T follicular helper cell (primary cell): ENCODE results near the gene DLEC1.

ENCODE experiments used
- DNase-seq: peaks from one replicate; pipeline ENCODE4 v3.0.0-alpha.2; 2020; ENCODE audit warnings: low read depth

Gene DLEC1

DNA sequence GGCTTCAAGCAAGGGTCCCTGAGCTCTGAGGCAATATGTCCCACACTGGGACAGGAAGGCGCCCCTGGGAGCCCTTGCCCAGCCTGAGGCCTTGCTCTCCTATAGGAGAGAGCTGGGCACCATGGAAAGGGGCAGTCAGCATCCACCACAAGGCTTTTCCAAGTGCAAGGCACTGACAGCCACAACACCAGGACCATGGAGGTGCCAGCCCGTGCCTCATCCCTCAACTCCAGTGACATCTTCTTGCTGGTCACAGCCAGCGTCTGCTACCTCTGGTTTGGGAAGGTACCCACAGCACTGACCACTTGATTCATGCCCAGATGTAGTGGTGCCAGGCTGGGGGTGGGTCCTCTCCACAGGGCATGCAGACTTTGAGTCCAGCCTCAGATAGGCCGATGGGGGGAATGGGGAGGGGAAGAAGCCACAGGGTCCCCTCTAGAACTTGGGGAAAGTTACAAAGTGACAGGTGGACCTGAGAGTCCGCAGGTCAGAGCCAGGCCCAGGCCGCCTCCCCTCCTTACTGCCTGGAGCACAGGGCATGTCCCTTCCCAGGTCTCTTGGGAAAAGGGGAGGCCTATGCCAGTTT lies 36.6 kb upstream of the DLEC1 start:
- DNase-seq: no peak

DNA sequence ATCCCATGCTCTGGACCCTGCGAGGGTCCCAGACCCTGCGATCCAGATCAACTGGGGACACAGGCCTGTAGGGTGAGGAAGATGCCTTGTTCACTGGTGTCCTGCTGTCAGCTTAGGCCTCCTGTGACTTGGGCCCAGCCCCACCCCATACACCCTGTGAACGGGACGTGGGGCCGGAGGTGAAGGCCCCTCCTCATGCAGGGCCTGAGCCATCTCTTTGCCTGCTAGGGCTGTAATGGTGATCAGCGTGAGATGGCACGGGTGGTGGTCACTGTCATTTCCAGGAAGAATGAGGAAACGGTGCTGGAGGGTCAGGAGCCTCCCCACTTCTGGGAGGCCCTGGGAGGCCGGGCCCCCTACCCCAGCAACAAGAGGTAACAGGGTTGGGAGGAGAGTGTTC lies 36.1 kb upstream of the DLEC1 start:
- DNase-seq: no peak

DNA sequence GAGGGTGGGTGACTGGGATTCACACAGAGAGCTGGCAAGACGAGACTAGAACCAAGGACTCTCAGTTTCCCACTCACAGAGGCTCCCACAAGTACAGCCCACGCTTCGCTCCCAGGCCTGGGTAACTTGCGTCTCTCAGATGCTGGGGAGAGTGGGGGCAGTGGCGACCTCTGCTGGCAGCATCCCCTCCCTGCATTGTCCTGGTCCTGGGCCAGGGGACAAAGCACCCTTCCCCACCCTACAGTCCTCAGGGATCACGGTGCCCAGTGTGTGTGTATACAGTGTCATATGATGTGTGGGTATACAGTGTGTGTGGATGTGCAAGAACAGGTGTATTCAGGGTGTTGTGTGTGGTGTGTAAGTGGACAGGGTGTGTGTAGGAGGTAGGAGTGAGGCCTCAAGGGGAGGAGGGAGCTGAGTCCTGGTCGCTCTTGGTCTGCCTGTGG lies 35.6 kb upstream of the DLEC1 start:
- peak; percentile 30 for DNase-seq

DNA sequence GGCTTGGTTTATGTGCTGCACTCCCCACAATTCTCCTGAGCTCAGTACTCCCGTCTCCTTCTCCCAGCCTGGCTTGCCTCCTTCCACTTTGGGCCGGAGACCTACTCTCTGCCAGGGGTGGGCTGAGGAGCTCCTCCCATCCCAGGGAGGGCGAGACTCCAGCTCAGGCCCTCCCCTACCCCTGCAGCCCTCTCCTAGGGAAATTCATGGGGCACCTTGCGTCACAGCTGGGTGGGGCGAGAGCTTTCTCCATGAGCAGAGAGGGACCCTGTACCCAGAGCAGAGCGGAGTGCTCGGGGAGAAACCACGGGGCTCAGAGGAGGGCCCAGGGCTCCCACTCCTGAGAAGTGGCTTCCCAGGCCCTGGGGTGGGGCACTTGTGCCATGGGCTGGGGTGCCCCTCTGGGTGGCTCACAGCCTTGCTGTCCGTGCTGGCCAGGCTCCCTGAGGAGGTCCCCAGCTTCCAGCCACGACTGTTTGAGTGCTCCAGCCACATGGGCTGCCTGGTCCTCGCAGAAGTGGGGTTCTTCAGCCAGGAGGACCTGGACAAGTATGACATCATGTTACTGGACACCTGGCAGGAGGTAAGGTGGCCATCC lies 35.1 kb upstream of the DLEC1 start:
- no peak for DNase-seq

DNA sequence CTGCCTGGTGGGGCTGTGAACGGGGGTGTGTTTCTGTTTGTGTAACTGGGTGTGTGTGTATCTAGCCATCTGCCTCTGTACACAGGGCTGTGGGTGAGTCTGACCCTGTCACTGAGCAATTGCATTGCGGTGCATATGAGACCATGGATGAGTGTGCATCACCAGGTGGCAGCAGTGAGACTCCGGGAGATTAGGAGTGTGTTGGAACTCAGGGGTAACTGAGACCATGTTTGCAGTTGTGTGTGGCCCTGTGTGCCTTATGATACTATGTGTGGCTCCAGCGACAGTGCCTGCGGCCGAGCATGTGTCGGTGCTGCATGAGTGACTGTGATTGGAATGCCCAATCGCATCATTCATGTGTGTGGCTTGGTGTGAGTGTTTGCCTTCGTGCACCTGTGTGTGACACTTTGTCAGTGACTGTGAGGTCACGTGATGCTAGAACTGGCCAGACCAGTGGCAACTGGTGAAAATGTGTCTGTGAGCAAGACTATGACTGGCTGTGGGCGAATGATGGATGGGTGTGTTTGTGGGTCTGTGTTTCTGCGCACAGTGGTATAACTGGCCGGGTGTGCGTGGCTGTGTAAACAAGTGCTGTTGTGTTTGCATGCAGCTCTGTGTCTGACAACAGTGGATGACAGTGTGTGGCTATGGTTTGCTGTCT lies 34.5 kb upstream of the DLEC1 start:
- DNase-seq: no peak

DNA sequence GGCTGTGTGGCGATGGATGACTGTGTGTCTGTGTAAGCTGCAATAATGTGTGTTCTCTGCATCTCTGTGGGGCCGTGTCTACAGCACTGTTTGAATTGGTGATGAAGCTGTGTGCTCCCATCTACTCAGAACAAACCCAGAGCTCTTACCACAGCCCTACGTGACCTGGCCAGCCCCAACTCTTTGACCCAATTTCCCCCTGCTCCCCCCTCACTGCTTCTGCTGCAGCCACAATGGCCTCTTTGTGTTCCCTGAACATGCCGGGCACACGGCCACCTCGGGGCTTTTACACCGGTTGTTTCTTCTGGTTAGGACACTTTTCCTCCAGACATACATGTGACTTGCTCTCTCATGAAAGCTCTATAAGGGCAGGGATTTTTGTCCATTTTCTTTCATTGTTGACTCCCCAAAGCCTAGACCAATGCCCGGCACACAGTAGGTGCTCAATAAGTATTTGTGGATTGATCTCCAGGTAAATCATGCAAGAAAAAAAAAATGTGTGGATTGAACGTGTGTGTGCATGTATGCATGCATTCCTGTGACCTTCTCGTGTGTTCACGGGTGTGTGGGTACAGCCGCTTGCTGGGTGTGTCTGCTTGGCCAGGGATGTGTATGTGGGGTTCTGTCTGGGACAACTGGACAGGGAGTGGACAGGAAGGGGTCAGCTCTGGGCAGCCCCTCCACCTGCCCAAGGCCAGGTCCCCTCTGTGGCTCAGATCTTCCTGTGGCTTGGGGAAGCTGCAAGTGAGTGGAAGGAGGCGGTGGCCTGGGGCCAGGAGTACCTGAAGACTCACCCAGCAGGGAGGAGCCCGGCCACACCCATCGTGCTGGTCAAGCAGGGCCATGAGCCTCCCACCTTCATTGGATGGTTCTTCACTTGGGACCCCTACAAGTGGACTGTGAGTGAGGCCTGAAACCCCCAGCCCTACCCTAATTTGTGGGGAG lies 33.7 kb upstream of the DLEC1 start:
- no peak for DNase-seq

DNA sequence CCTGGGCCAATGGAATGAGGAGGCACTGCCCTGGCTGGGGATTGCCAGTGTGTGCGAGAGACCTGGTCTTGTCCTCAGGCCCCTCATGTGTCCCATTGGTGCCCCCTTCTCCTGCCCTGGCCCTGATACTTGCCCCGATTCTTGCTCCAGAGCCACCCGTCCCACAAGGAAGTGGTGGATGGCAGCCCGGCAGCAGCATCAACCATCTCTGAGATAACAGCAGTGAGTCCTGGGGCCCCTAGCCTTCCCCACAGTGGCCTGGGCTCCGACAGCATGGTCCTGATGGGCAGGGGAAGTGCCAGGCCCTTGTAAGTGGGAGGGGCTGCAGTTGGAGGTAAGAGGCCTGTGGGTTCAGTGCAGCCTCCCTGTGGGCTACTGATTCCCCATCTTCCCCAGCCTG lies 33.0 kb upstream of the DLEC1 start:
- DNase-seq: no peak

DNA sequence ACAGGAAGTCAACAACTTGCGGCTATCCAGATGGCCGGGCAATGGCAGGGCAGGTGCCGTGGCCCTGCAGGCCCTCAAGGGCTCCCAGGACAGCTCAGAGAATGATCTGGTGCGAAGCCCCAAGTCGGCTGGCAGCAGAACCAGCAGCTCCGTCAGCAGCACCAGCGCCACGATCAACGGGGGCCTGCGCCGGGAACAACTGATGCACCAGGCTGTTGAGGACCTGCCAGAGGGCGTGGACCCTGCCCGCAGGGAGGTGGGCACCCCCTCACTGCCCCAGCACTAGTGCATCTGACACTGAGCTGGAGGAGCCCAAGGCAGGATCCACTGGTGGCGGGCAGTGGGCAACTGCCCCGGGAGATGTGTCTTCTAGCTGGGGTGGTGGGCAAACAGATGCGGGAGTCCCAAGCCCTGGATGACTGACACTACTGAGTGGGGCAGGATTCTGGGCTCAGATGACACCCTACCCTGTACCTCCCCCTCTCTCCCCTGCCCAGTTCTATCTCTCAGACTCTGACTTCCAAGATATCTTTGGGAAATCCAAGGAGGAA lies 32.5 kb upstream of the DLEC1 start:
- DNase-seq: no peak

DNA sequence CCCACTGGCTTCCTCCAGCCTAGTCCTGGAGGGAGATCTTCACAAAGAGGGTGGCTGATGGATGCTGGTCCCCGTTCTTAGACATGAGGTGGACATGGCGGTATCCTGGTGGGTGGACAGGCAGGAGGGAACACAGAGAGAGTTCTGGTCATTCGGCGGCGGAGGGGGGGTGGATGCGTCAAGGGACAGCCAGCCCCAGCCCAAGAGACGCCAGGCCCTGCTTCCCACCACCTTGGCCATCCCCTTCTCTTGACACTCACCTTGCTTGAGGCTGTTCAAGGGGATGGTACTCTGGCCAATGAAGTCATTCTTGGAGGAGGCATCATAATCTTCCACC lies 31.3 kb upstream of the DLEC1 start:
- no peak for DNase-seq

DNA sequence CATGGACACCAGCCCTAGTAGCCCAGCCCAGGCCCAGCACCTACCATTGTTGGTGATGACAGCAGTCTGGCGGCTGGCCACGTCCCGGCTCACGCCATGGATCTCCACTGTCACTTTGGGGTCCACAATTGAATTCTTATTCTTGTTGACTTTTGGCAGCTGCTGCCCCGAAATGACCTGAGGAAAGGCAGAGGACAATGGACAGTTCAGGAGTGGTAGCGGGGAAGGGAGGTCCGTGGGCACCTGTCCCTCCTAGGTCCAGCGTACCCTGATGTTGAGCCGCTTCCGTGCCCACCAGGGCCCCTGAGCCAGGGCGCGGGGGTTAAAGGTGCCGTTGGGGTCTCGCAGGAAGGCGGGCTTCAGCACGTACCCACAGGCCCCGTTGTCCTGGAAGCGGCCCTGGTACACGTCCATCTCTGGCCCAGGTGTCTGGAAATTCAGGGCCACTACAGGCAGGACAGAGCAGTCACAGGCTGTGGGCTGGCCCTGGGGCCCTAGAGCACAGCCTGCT lies 30.8 kb upstream of the DLEC1 start:
- DNase-seq: no peak

DNA sequence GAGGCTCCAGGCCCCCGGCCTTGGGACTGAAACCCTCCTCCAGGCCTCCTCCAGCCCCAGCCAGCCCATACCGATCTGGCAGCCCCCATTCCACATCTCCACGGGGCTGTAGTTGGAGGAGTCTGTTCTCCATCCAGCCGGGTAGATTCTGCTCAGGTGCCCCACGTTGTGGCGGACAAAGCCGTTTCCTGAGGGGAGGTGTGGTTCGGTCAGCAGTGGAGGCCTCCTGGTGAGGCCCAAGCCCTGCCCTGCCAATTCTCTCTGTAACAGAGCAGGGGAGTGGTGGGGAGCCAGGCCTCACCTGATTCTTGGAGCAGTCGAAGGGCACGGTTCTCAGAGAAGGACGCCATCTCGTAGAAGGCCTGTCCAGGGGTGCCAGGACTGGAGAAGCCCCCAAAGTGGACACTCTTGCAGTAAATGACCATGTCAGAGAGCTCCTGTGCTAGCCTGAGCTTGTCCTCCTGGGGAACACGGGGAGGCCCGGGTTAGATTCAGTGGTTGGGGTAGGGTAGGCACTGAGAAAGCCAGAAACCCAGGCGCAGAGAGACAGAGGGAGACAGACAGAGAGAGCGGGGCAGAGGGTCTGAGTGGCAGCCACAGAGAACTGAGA lies 29.9 kb upstream of the DLEC1 start:
- no peak for DNase-seq

DNA sequence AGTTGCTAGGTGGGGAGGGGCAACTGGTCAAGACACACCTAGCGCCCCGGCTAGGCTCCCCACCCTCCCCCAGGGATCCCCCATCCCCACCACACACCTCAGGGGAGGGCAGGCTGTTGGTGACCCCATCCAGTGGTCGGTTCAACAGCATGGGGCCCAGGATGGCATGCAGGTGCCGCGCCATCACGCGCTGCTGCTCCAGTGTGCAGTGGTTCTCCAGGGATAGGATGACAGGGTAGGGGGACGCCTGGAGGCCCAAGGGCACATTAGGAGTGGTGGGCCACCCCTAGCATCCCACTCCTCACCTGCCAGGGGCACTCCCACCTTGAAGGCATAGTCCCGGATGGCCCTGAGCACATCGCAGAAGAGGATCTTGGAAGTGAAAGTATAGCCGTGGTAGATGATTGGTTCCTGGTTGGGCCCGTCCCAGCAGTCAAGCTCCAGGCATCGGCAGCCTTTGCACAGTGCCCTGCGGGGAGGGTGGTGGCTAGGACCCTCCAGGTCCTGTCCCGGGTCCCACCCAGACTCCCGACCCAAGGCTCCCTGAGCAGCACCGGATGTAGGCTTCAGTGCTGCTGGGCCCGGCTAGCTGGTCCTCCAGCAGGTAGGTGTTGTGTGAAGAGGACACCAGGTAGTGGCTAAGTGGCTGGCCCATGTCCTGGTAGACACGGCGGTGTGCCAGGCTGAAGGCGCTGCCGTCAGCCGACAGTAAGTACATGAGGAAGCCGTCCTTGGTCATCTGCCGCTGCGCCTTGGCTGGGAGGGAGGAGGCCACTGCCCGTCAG lies 29.0 kb upstream of the DLEC1 start:
- no peak for DNase-seq

DNA sequence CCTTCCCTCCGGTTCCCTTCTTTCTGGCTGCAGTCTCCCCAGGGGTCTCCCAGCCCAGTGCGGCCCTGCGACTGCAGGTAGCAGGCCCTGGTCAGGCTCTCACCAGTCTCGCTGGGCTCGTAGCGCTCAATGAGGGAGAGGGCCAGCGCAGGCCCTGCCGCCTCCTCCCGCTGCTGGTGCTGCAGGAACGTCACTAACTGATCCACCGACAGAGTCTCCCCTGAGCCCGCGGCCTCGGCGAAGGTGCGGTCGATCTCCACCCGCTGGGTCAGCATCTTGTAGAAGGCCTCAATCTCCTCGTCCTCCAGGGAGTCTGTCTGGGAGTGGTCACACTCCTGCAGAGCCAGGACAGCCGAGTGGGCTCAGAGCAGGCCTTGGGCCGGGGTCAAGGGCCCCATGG lies 27.9 kb upstream of the DLEC1 start:
- DNase-seq: no peak

DNA sequence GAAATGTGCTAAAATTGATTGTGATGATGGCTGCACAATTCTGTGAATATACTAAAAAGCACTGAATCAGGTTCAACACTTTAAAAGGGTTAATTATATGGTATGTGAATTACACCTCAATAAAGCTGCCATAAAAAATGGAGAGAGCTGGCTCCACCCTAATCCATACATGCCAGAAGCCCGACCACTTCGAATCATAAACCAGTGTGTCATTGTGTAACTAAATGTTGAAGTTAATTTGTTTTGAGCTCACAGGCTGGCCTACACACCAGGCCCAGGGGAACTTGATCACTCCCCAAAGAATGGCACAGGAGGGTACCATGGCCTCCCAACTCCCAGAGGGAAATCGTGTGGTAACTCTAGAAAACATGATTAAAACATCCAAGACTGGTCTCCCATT lies 23.5 kb upstream of the DLEC1 start:
- DNase-seq: no peak

DNA sequence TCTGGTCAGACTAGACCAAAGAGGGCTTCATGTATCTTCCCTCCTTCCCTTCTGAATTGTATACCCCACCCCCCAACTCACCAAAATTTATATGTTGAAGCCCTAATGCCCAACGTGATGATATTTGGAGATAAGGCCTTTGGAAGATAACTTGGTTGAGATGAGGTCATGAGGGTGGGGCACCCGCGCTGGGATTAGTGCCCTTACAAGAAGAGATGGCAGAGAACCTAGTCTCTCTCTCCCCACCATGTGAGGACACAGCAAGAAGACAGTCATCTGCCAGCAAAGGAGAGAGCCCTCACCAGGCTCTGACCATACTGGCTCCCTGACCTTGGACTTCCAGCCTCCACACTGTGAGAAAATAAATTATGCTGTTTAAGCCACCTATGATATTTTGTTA lies 23.0 kb upstream of the DLEC1 start:
- no peak for DNase-seq

DNA sequence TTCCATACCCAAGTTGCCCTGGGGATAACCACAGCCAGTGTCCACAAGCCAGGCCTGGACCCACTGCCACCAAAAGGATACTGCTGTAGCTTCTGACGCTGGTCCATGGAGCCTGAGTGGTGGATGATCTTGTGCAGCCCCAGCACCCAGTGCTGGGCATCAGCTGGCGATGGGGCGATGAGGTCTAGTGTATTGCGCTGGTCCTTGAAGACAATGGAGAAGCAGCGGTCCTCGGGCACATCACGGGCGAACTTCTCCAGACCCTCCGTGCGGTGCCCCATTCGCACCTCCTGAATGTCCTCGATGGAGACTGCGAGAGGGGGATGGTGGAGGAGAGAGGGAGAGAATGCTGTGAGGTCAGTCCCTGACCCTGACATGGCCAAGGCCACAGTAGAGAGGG lies 22.6 kb upstream of the DLEC1 start:
- no peak for DNase-seq

DNA sequence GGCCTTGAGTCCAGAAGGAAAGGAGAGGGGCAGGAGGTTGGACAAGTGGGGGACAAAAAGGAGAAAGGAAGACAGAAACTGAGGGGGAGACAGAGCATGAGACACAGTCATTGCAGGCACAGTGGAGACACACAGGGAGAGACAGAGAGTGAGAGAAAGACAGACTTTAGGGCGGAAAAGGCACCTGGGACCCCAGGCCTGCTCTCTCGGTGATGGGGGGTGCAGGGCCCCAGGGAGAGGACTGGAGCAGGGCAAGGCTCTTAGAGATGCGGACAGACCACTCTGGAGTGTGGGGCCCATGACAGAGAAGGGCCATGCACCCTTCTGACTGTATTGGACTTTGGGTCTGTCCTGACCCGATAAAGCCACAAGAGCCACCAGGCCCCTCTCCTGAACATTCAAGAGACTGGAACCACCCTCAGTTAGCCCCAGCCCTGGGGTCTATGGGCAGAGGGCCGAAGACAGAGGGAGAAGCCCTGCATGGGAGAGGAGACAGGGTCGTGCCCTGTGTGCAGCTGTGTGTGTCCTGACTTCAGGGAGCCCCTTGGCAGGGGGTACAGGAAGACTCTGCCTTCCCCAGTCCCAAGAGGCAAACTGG lies 22.1 kb upstream of the DLEC1 start:
- no peak for DNase-seq

DNA sequence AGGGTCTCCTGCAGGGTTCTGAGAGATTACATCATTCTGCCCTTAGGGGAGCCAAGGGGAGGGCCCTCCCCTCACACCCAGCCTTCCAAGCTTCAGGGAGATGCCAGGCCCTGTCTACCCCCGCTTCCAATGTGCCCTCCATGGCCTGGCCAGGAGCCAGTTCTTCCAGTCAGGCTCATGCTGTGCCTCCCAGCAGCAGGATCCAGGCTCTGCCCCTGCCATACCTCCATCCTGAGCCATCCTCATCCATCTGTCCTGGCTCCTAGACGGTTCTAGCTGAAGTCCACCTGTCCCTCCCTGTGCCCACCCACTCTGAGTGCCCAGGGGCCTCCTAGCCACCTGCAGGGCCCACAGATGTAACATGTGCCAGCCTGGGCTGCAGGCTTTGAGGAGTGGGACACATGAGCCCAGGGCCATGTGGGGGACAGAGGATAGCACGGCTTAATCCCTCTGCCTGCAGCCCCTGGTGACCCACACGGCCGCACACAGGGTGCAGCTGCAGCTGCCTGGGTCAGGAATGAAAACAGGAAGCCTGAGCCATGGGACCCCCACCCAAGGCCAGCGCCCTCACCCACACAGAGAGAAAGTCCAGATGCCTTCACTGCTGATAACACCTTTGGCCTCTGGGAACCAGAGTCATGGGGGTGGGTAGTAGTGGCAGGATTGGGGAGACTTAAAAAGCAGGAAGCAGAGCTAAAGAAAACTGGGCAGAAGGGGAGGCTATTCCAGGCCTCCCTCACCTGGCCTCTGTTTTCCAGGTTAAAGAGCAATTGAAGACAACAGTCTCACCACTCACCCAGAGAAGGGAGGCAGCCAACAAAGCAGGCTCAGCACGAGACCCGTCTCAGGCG lies 21.3 kb upstream of the DLEC1 start:
- DNase-seq: no peak
